HCT116 (cell line): Measurements from ENCODE around the gene B3GALT6. TPM values are rescaled to one million over a fixed set of nuclear protein-coding genes. Genes with fewer than 3 reads are reported as not detected.

Experiments
- ATAC-seq: fragments of 200-7000 bp; cut with Tn5 transposase; 2 replicates; pipeline ENCODE4 v1.9.1; 2020; ENCODE audit warnings: mild to moderate bottlenecking, moderate library complexity
- BruUV-seq: library from RNA; stranded (reverse); fragments of 400-500 nt; replicated peaks from 2 replicates; lab custom pipeline; 2021; lab: Mats Ljungman, UMichigan
- CTCF ChIA-PET: fragments of 300-600 bp; sonication (Branson Sonifier 250); formaldehyde crosslinking; loops from one replicate; lab custom pipeline; 2021; ENCODE audit warnings: antibody characterized with exemption; lab: Charles Lee
- POLR2A ChIA-PET: fragments of 300-600, 350-600 bp; sonication (Branson Sonifier 250); formaldehyde crosslinking; loops from one replicate; lab custom pipeline; 2021; ENCODE audit warnings: antibody characterized with exemption; lab: Charles Lee
- RAD21 ChIA-PET, 2 experiments: fragments of 300-600 bp; sonication (Branson Sonifier 250); formaldehyde crosslinking; loops; one replicate each; lab custom pipeline; 2023; ENCODE audit warnings: low total read pairs in 2 of 2; ENCODE audit not compliant: uncharacterized antibody in 2 of 2, unreplicated experiment in 2 of 2, low non-redundant PET in 1 of 2; lab: Charles Lee
- DNase-seq: peaks from one replicate; pipeline ENCODE4 v3.0.0-alpha.2; 2010; ENCODE audit warnings: low read depth, low spot score
- H2AFZ ChIP-seq: fragments of 200-600 bp; shearing (Covaris generic), sonication (generic); 2 replicates; pipeline ENCODE4 v1.6.1; 2017; ENCODE audit warnings: low read depth, mixed run types, mixed read lengths, antibody characterized with exemption, low read length; ENCODE audit not compliant: poor library complexity, severe bottlenecking
- H3K27ac ChIP-seq: 2 replicates; pipeline ENCODE4 v1.5.1; 2012; ENCODE audit warnings: low read depth, low read length
- H3K27me3 ChIP-seq: fragments of 200-600 bp; sonication (generic); 2 replicates; pipeline ENCODE4 v1.6.1; 2016; ENCODE audit warnings: mixed run types, low read length, mixed read lengths; ENCODE audit not compliant: insufficient read depth
- H3K36me3 ChIP-seq, 2 experiments: fragments of 200-500 bp in 1 of 2; fragments of 200-600 bp in 1 of 2; sonication (Bioruptor generic) in 1 of 2; sonication (generic) in 1 of 2; 2 replicates each; pipeline versions ENCODE4 v1.5.1 to v1.6.1; 2014 to 2016; ENCODE audit warnings: low read length in 2 of 2, inconsistent platforms in 1 of 2, mixed read lengths in 1 of 2, mixed run types in 1 of 2; ENCODE audit not compliant: insufficient read depth in 2 of 2, control insufficient read depth in 1 of 2
- H3K4me1 ChIP-seq, 2 experiments: fragments of 200-600 bp in 1 of 2; sonication (generic) in 1 of 2; 2 replicates each; pipeline versions ENCODE4 v1.5.1 to v1.6.1; 2012 to 2017; ENCODE audit warnings: low read length in 2 of 2, inconsistent platforms in 1 of 2, mild to moderate bottlenecking in 1 of 2, mixed read lengths in 1 of 2, mixed run types in 1 of 2, moderate library complexity in 1 of 2; ENCODE audit not compliant: insufficient read depth in 2 of 2, control insufficient read depth in 1 of 2
- H3K4me2 ChIP-seq: fragments of 200-600 bp; sonication (generic); 2 replicates; pipeline ENCODE4 v1.6.1; 2017; ENCODE audit warnings: mixed run types, low read length, mixed read lengths
- H3K4me3 ChIP-seq, 2 experiments: fragments of 200-600 bp in 1 of 2; sonication (generic) in 1 of 2; replicated peaks in 1 of 2; 2 replicates each; pipeline ENCODE4 v1.5.1; 2011 to 2016; ENCODE audit warnings: low read length in 2 of 2, control low read depth in 1 of 2, low read depth in 1 of 2, mild to moderate bottlenecking in 1 of 2, mixed read lengths in 1 of 2, mixed run types in 1 of 2
- H3K79me2 ChIP-seq: fragments of 200-600 bp; sonication (generic); 2 replicates; pipeline ENCODE4 v1.6.1; 2017; ENCODE audit warnings: mild to moderate bottlenecking, mixed run types, low read length, moderate library complexity, mixed read lengths; ENCODE audit not compliant: insufficient read depth
- H3K9ac ChIP-seq: fragments of 200-600 bp; sonication (generic); 2 replicates; pipeline ENCODE4 v1.6.1; 2016; ENCODE audit warnings: low read length, mixed read lengths
- H3K9me2 ChIP-seq: fragments of 200-600 bp; sonication (generic), shearing (Covaris generic); 2 replicates; pipeline ENCODE4 v1.6.1; 2017; ENCODE audit warnings: mixed run types, mild to moderate bottlenecking, moderate library complexity; ENCODE audit not compliant: insufficient read depth
- H3K9me3 ChIP-seq, 2 experiments: fragments of 200-500 bp in 1 of 2; fragments of 200-600 bp in 1 of 2; sonication (Bioruptor generic) in 1 of 2; sonication (generic) in 1 of 2; 2 replicates each; pipeline ENCODE4 v1.6.1; 2014 to 2017; ENCODE audit warnings: low read length in 2 of 2, mixed read lengths in 2 of 2, inconsistent platforms in 1 of 2, low read depth in 1 of 2, mild to moderate bottlenecking in 1 of 2, mixed run types in 1 of 2, moderate library complexity in 1 of 2; ENCODE audit not compliant: control insufficient read depth in 1 of 2, insufficient read depth in 1 of 2
- H4K20me1 ChIP-seq: fragments of 200-600 bp; sonication (generic), shearing (Covaris generic); 2 replicates; pipeline ENCODE4 v1.6.1; 2017; ENCODE audit warnings: mixed run types, mild to moderate bottlenecking, moderate library complexity; ENCODE audit not compliant: insufficient read depth
- CBX3 ChIP-seq: IDR thresholded peaks from 2 replicates; pipeline ENCODE4 v1.6.1; 2012; ENCODE audit warnings: low read depth
- CTCF ChIP-seq, 3 experiments: fragments of 200-600 bp in 1 of 3; sonication (generic) in 1 of 3; IDR thresholded peaks in 2 of 3; conservative IDR thresholded peaks in 1 of 3; 2 replicates each; pipeline ENCODE4 v1.5.1; 2012 to 2017; ENCODE audit warnings: low read depth in 2 of 3, low read length in 2 of 3, antibody characterized with exemption in 1 of 3, borderline replicate concordance in 1 of 3, control low read depth in 1 of 3, mild to moderate bottlenecking in 1 of 3, mixed read lengths in 1 of 3, mixed run types in 1 of 3, moderate library complexity in 1 of 3; ENCODE audit not compliant: insufficient read depth in 1 of 3
- EGR1 ChIP-seq: IDR thresholded peaks from 2 replicates; pipeline ENCODE4 v1.6.1; 2012; ENCODE audit warnings: low read depth
- ELF1 ChIP-seq: IDR thresholded peaks from 2 replicates; pipeline ENCODE4 v1.6.1; 2012; ENCODE audit warnings: low read depth, borderline replicate concordance
- EZH2phosphoT487 ChIP-seq: fragments of 200-600 bp; IDR thresholded peaks from 2 replicates; pipeline ENCODE4 v1.6.1; 2018; ENCODE audit warnings: antibody characterized with exemption, borderline replicate concordance
- JUND ChIP-seq: IDR thresholded peaks from 2 replicates; pipeline ENCODE4 v1.6.1; 2012
- POLR2A ChIP-seq: IDR thresholded peaks from 2 replicates; pipeline ENCODE4 v1.7.0; 2011; ENCODE audit warnings: borderline replicate concordance; ENCODE audit not compliant: insufficient read depth, insufficient read length; ENCODE audit errors: extremely low read depth
- RAD21 ChIP-seq: IDR thresholded peaks from 2 replicates; pipeline ENCODE4 v1.6.1; 2012; ENCODE audit warnings: low read depth, mild to moderate bottlenecking
- SP1 ChIP-seq: IDR thresholded peaks from 2 replicates; pipeline ENCODE4 v1.6.1; 2012; ENCODE audit warnings: low read depth
- SRF ChIP-seq: IDR thresholded peaks from 2 replicates; pipeline ENCODE4 v1.6.1; 2012; ENCODE audit warnings: low read depth
- ZBTB33 ChIP-seq: IDR thresholded peaks from 2 replicates; pipeline ENCODE4 v1.6.1; 2011; ENCODE audit warnings: mild to moderate bottlenecking, low read length, moderate library complexity; ENCODE audit not compliant: insufficient replicate concordance; ENCODE audit errors: extremely low read depth
- ZFX ChIP-seq: fragments of 450-650 bp; IDR thresholded peaks from 2 replicates; pipeline ENCODE4 v1.6.1; 2017
- ZNF274 ChIP-seq: fragments of 200-500 bp; sonication (Bioruptor generic); IDR thresholded peaks from 2 replicates; pipeline ENCODE4 v1.6.1; 2014; ENCODE audit warnings: mild to moderate bottlenecking, low read depth, low read length, inconsistent platforms
- intact Hi-C: fragments of 100-400 bp; cut with micrococcal nuclease; formaldehyde crosslinking; loops from 2 replicates; pipeline ENCODE4 v1.10.0; 2022
- total RNA-seq: library from RNA; stranded (reverse); gene quantifications from one replicate; pipeline ENCODE4 v1.2.1, GENCODE V29; 2021; ENCODE audit not compliant: unreplicated experiment
- TF ChIP-seq, protein P1 (sequence below): IDR thresholded peaks from 2 replicates; pipeline ENCODE4 v1.6.1; 2012
- TF ChIP-seq, protein P2 (sequence below): IDR thresholded peaks from 2 replicates; pipeline ENCODE4 v1.6.1; 2012
- TF ChIP-seq, protein P3 (sequence below): IDR thresholded peaks from 2 replicates; pipeline ENCODE4 v1.6.1; 2012; ENCODE audit warnings: low read depth

The B3GALT6 gene
- total RNA-seq, 1 experiment from 2014 or later = 16.3 TPM

- TF ChIP-seq CTCF (IDR thresholded peaks at IDR 0.05 in 2 of 3, conservative IDR thresholded peaks at IDR 0.05 in 1 of 3; ENCODE audit: borderline replicate concordance in 1 of 3, insufficient read depth in 1 of 3, low read depth in 2 of 3, low read length in 2 of 3) (no peak), JUND (no peak), SP1 (no peak), ZFX (no peak), ZNF274 (no peak), ELF1 (no peak), POLR2A (no peak), EZH2phosphoT487 (no peak), RAD21 (no peak)
- TF ChIP-seq, protein P1, sequence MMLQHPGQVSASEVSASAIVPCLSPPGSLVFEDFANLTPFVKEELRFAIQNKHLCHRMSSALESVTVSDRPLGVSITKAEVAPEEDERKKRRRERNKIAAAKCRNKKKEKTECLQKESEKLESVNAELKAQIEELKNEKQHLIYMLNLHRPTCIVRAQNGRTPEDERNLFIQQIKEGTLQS = no peak
Observed at GRCh38 chr1:1273209-1273511, 41.1 kb downstream of the B3GALT6 start (continued).

GRCh38 chr1:1273512-1274298 lies 41.7 kb downstream of the B3GALT6 start, which contains the start of gene UBE2J2:
TSS of gene UBE2J2 (minus strand) at chr1:1273854. CDS start at chr1:1267992, 5,862 bp downstream.
- peak within 1 kb of the TSS; percentile 94 for H3K27ac ChIP-seq
- H3K27me3 ChIP-seq = no peaks in the 10 kb centered on the region
- peaks cover 43% of the 10 kb centered on the region for H3K79me2 ChIP-seq
- H3K9me2 ChIP-seq = no peaks in the 10 kb centered on the region
- peak; percentile 91 for ATAC-seq
- intact Hi-C loops = no loop called here
- DNase-seq = peak; percentile 67
- H3K4me1 ChIP-seq = peaks cover 15 to 34% of the 10 kb centered on the region in 2 experiments; a peak in 3 of 4 replicates
- BruUV-seq = no TSS peak
- H3K9me3 ChIP-seq = no peaks in the 10 kb centered on the region
- H3K4me2 ChIP-seq = peak within 1 kb of the TSS; percentile 93
- ChIA-PET RAD21 (interaction anchor here in 1 of 2 experiments (0.6 to 1.0 kb wide), 3 partner anchors 18 to 202 kb away, joined by 3 to 4 read pairs (median 3); no protein-coding TSS in a partner anchor), POLR2A (interaction anchor here (0.6 to 1.2 kb wide), 3 partner anchors 10 to 260 kb away, joined by 4 to 5 read pairs (median 4); partner anchors contain the start of gene ISG15), CTCF (no interaction called here)
- H3K4me3 ChIP-seq = peak within 1 kb of the TSS; percentile 87 to 95
- peak within 1 kb of the TSS; percentile 95 for H3K9ac ChIP-seq
- peaks cover 0 to 4% of the 10 kb centered on the region in 2 experiments; a peak in 1 of 4 replicates for H3K36me3 ChIP-seq
- no peaks in the 10 kb centered on the region for H4K20me1 ChIP-seq
- H2AFZ ChIP-seq = no peak within 1 kb of the TSS
- no peak for TF ChIP-seq JUND
- TF ChIP-seq ZBTB33 = no peak
- TF ChIP-seq SP1 = peak; percentile 57
- TF ChIP-seq EGR1 = peak; percentile 67
- TF ChIP-seq, protein P1 = no peak
- TF ChIP-seq, protein P2, sequence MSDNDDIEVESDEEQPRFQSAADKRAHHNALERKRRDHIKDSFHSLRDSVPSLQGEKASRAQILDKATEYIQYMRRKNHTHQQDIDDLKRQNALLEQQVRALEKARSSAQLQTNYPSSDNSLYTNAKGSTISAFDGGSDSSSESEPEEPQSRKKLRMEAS = peak; percentile 48
- no peak for TF ChIP-seq SRF
- TF ChIP-seq, protein P3, sequence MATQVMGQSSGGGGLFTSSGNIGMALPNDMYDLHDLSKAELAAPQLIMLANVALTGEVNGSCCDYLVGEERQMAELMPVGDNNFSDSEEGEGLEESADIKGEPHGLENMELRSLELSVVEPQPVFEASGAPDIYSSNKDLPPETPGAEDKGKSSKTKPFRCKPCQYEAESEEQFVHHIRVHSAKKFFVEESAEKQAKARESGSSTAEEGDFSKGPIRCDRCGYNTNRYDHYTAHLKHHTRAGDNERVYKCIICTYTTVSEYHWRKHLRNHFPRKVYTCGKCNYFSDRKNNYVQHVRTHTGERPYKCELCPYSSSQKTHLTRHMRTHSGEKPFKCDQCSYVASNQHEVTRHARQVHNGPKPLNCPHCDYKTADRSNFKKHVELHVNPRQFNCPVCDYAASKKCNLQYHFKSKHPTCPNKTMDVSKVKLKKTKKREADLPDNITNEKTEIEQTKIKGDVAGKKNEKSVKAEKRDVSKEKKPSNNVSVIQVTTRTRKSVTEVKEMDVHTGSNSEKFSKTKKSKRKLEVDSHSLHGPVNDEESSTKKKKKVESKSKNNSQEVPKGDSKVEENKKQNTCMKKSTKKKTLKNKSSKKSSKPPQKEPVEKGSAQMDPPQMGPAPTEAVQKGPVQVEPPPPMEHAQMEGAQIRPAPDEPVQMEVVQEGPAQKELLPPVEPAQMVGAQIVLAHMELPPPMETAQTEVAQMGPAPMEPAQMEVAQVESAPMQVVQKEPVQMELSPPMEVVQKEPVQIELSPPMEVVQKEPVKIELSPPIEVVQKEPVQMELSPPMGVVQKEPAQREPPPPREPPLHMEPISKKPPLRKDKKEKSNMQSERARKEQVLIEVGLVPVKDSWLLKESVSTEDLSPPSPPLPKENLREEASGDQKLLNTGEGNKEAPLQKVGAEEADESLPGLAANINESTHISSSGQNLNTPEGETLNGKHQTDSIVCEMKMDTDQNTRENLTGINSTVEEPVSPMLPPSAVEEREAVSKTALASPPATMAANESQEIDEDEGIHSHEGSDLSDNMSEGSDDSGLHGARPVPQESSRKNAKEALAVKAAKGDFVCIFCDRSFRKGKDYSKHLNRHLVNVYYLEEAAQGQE = no peak
- no peak for TF ChIP-seq CBX3
- no peak for TF ChIP-seq ZNF274
